Fibroblast of peridontal ligament (primary cell): ENCODE data around the gene TSPAN15.
"Not testable (repeated sequence)": the region's sequence is repeated elsewhere in the genome, so short reads cannot be mapped to it uniquely, and the experiment has no call there.

Experiments used
- DNase-seq: peaks from one replicate; pipeline ENCODE4 v3.0.0-alpha.2; 2010; ENCODE audit errors: extremely low read depth

The TSPAN15 gene

GRCh38 chr10:69488149-69488844 lies 37.0 kb downstream of the TSPAN15 start:
- not testable (repeated sequence) for DNase-seq

GRCh38 chr10:69488856-69489255 lies 37.6 kb downstream of the TSPAN15 start:
- not testable (repeated sequence) for DNase-seq

GRCh38 chr10:69489506-69490090 lies 38.3 kb downstream of the TSPAN15 start:
- no peak for DNase-seq

- no peak for DNase-seq
Measured at GRCh38 chr10:69490876-69491275, 39.6 kb downstream of the TSPAN15 start.

- no peak for DNase-seq
Measured at GRCh38 chr10:69491611-69492010, 40.3 kb downstream of the TSPAN15 start.

- no peak for DNase-seq
Measured at GRCh38 chr10:69492091-69492745, 41.0 kb downstream of the TSPAN15 start.

GRCh38 chr10:69492746-69493462 lies 41.6 kb downstream of the TSPAN15 start:
- DNase-seq: no peak

GRCh38 chr10:69494626-69495558 lies 43.6 kb downstream of the TSPAN15 start:
- DNase-seq: no peak

- DNase-seq: no peak
Measured at GRCh38 chr10:69495666-69496065, 44.4 kb downstream of the TSPAN15 start.

GRCh38 chr10:69496352-69497230 lies 45.3 kb downstream of the TSPAN15 start:
- no peak for DNase-seq

GRCh38 chr10:69497231-69497561 lies 45.9 kb downstream of the TSPAN15 start:
- no peak for DNase-seq

GRCh38 chr10:69497611-69498390 lies 46.5 kb downstream of the TSPAN15 start:
- no peak for DNase-seq

- DNase-seq: no peak
Measured at GRCh38 chr10:69498711-69499471, 47.6 kb downstream of the TSPAN15 start.

- DNase-seq: no peak
Measured at GRCh38 chr10:69499726-69500689, 48.7 kb downstream of the TSPAN15 start.

- no peak for DNase-seq
Measured at GRCh38 chr10:69500864-69501468, 49.7 kb downstream of the TSPAN15 start.

GRCh38 chr10:69501657-69502056 lies 50.4 kb downstream of the TSPAN15 start:
- no peak for DNase-seq

- DNase-seq: no peak
Measured at GRCh38 chr10:69502589-69502988, 51.3 kb downstream of the TSPAN15 start.
